Ovary (tissue), 9 donors: Measurements from ENCODE around the gene SLC6A16. TPM values are rescaled to one million over a fixed set of nuclear protein-coding genes. Genes with fewer than 3 reads are reported as not detected.
"Not testable (repeated sequence)": the region's sequence is repeated elsewhere in the genome, so short reads cannot be mapped to it uniquely, and the experiment has no call there.

Experiments used
- DNase-seq, 5 donors: peaks; one replicate each; pipeline ENCODE4 v3.0.0-alpha.2; 2019 to 2020
- H3K27ac ChIP-seq, 2 donors: fragments of 200-600 bp; one replicate each; pipeline versions ENCODE4 v1.5.1 to v1.8.0; 2019 to 2022
- H3K27me3 ChIP-seq: fragments of 200-600 bp; one replicate; pipeline ENCODE4 v1.8.0; 2022
- H3K36me3 ChIP-seq: fragments of 200-600 bp; sonication (generic); one replicate; pipeline ENCODE4 v1.5.1; 2019
- H3K4me1 ChIP-seq: one replicate; pipeline ENCODE4 v1.8.1; 2013; ENCODE audit warnings: mild to moderate bottlenecking, moderate library complexity; ENCODE audit not compliant: insufficient read depth
- H3K4me3 ChIP-seq: fragments of 200-600 bp; sonication (generic); one replicate; pipeline ENCODE4 v1.5.1; 2017
- H3K9me3 ChIP-seq, 2 donors: fragments of 200-600 bp in 1 of 2; sonication (generic) in 1 of 2; one replicate each; pipeline versions ENCODE4 v1.5.1 to v1.8.1; 2013 to 2019; ENCODE audit warnings: mild to moderate bottlenecking in 1 of 2, moderate library complexity in 1 of 2
- CTCF ChIP-seq, 3 donors: fragments of 450-650 bp in 2 of 3; fragments of 200-600 bp in 1 of 3; IDR thresholded peaks; one replicate each; pipeline versions ENCODE4 v1.5.1 to v1.8.0; 2016 to 2022; ENCODE audit warnings: antibody characterized with exemption in 3 of 3, mild to moderate bottlenecking in 1 of 3
- EP300 ChIP-seq: sonication (generic); formaldehyde crosslinking; IDR thresholded peaks from one replicate; pipeline ENCODE4 v1.6.1; 2017; ENCODE audit warnings: antibody characterized with exemption
- POLR2A ChIP-seq: fragments of 450-650 bp; IDR thresholded peaks from one replicate; pipeline ENCODE4 v1.6.1; 2017; ENCODE audit warnings: antibody characterized with exemption, mild to moderate bottlenecking, moderate library complexity
- WGBS, 3 donors: extraction: QIAGEN DNeasy Blood & Tissue Kit in 1 of 3; methylation state at CpG; one replicate each; pipeline versions ENCODE4 v1.1.5 to v1.1.7; 2013 to 2017; 5-methylcytosine and 5-hydroxymethylcytosine counted together
- intact Hi-C, 4 donors: fragments of 100-400 bp; cut with DNase I; formaldehyde crosslinking; loops; one replicate each; pipeline versions ENCODE4 v1.11.0 to v1.15.1; 2022 to 2023
- polyA plus RNA-seq, 2 donors: library from polyadenylated mRNA; stranded (reverse); fragments of 200-250 nt in 1 of 2; fragments of 350-450 nt in 1 of 2; fragmentation: Illumina TruSeq in 1 of 2; extraction: RNeasy Lipid Tissue Mini Kit (QIAGEN cat#74804) in 1 of 2; gene quantifications; one replicate each; pipeline ENCODE4 v1.2.3, GENCODE V29; 2013 to 2014
- total RNA-seq, 7 donors: library from RNA; depleted of rRNA in 2 of 7; stranded (reverse); fragments of >200 nt in 2 of 7; fragmentation: NEBNext Ultra II Directional in 3 of 7; extraction: Animal tissue kit (Norgen Biotek cat#: 25700) in 3 of 7; gene quantifications; one replicate each; pipeline versions ENCODE4 v1.1.0 to v1.2.4, GENCODE V29; 2016 to 2023
- donor health status: DM: no; HTN: no; CAD: no; lungs with moderate emphysema.
- donor health status: DM: no; HTN: no; CAD: no.
- donor health status: Bipolar disorder and iron deficiency.
- donor health status: DM: yes; HTN: yes; CAD: no.
- donor health status: DM: no; HTN: no; CAD: no.
- donor health status: DM: yes; HTN: yes; CAD: no.

SLC6A16 gene
- total and polyA plus RNA-seq, 9 donors: 1.8 to 9.3 (median 4.6) TPM

DNA sequence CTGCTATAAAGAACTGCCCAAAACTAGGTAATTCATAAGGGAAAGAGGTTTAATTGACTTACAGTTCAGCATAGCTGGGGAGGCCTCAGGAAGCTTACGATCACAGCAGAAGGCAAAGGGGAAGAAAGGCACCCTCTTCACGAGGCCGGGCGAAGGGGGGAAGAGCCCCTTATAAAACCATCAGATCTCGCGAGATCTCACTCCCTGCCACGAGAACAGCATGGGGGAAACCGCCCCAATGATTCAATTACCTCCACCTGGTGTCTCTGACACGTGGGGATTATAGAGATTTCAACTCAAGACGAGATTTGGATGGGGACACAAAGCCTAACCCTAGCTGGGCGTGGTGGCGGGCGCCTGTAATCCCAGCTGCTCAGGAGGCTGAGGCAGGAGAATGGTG, 42.8 kb downstream of the SLC6A16 start:
- no peak for DNase-seq
- Histone ChIP-seq H3K4me3 (no peak overlapping the region), H3K9me3 (no peaks in the 10 kb centered on the region), H3K27me3 (no peaks in the 10 kb centered on the region), H3K36me3 (no peaks in the 10 kb centered on the region), H3K4me1 (no peaks in the 10 kb centered on the region), H3K27ac (no peak overlapping the region)
- WGBS, 3 donors: 75 to 85% (median 76%) methylated on average over 13 of the region's 13 CpGs
- no peak for TF ChIP-seq EP300
- TF ChIP-seq POLR2A: no peak
- TF ChIP-seq CTCF (IDR thresholded peaks at IDR 0.05): no peak
- intact Hi-C loops: no loop called here

- no peak for DNase-seq
- H3K27ac ChIP-seq: no peak overlapping the region
- 87 to 94% (median 92%) methylated on average over 4 of the region's 4 CpGs for WGBS, 3 donors
- H3K36me3 ChIP-seq: no peaks in the 10 kb centered on the region
- H3K9me3 ChIP-seq: no peaks in the 10 kb centered on the region
- H3K27me3 ChIP-seq: no peaks in the 10 kb centered on the region
- H3K4me1 ChIP-seq: no peaks in the 10 kb centered on the region
- intact Hi-C loops: no loop called here
- no peak overlapping the region for H3K4me3 ChIP-seq
- no peak for TF ChIP-seq POLR2A
- no peak for TF ChIP-seq EP300
- no peak for TF ChIP-seq CTCF (IDR thresholded peaks at IDR 0.05)
Measured at GRCh38 chr19:49272204-49272603, 52.8 kb downstream of the SLC6A16 start.

DNA sequence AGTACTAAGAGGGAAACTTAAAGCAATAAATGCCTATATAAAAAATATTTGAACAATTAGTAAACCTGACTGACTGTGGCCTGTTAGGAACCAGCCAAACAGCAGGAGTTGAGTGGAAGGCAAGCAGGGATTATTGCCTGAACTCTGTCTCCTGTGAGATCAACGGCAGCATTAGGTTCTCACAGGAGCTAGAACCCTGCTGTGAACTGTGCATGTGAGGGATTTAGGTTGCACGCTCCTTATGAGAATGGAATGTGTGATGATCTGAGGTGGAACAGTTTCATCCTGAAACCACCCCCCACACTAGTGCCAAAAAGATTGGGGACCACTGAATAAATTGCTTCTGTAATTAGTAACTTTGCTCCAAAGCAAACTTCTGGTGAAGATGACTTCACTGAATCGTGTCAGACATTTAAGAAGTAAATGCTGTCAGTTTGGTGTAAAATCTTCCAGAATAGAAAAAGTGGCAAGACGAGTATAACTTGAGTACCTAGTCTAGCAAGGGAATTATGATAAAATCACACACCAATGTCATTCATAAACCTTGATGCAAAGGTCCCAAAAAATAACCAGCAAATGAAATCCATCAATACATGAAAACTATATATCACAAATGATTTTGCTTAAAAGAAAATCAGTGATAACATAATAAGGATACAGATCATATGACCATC, 53.8 kb downstream of the SLC6A16 start:
- no peaks in the 10 kb centered on the region for H3K36me3 ChIP-seq

GRCh38 chr19:49266409-49266808, 58.6 kb downstream of the SLC6A16 start:
- H3K4me1 ChIP-seq, H3K9me3 ChIP-seq, intact Hi-C loops, H3K4me3 ChIP-seq, H3K27me3 ChIP-seq, H3K27ac ChIP-seq, H3K36me3 ChIP-seq: not testable (repeated sequence)
- DNase-seq: peak in 2 of 5 donors; percentile 30 to 44
- 25 to 30% (median 29%) methylated on average over 12 of the region's 12 CpGs for WGBS, 3 donors

More for the DNA sequence above, 53.8 kb downstream of the SLC6A16 start:
- no peaks in the 10 kb centered on the region for H3K4me1 ChIP-seq
- H3K9me3 ChIP-seq: no peaks in the 10 kb centered on the region
- no peak overlapping the region for H3K27ac ChIP-seq
- TF ChIP-seq POLR2A (no peak), EP300 (no peak), CTCF (IDR thresholded peaks at IDR 0.05) (no peak)
- intact Hi-C loops: no loop called here
- no peak overlapping the region for H3K4me3 ChIP-seq
- H3K27me3 ChIP-seq: no peaks in the 10 kb centered on the region
- 63 to 75% (median 69%) methylated on average over 4 of the region's 4 CpGs for WGBS, 3 donors
- no peak for DNase-seq

DNA sequence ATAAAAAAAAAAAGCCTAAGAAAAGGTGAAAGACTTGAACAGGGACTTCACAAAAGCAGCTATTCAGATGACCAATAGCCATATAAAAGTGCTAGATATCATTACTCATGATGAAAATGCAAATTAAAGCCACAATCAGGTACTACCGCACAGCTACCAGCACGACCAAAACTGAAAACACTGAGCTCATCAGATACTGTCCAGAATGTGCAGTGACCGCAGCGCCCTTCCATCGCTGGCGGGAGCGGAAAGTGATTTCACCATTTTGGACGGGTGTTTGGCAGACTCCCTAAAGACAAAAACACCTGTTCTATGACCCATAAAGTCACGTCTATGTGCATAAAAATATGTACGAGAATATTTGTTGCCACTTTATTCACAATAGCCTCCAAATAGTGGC, 60.7 kb downstream of the SLC6A16 start:
- WGBS, 3 donors: 75 to 81% (median 81%) methylated on average over 10 of the region's 10 CpGs
- H3K9me3 ChIP-seq: no peaks in the 10 kb centered on the region
- H3K36me3 ChIP-seq: no peaks in the 10 kb centered on the region
- H3K27me3 ChIP-seq: no peaks in the 10 kb centered on the region
- no peaks in the 10 kb centered on the region for H3K4me1 ChIP-seq
- DNase-seq: no peak
- H3K27ac ChIP-seq: no peak overlapping the region
- H3K4me3 ChIP-seq: no peak overlapping the region
- no peak for TF ChIP-seq EP300
- no peak for TF ChIP-seq POLR2A
- TF ChIP-seq CTCF (IDR thresholded peaks at IDR 0.05): no peak
- intact Hi-C loops: no loop called here
